ENCODE results near the gene ATG7.

ATG7 gene

DNA sequence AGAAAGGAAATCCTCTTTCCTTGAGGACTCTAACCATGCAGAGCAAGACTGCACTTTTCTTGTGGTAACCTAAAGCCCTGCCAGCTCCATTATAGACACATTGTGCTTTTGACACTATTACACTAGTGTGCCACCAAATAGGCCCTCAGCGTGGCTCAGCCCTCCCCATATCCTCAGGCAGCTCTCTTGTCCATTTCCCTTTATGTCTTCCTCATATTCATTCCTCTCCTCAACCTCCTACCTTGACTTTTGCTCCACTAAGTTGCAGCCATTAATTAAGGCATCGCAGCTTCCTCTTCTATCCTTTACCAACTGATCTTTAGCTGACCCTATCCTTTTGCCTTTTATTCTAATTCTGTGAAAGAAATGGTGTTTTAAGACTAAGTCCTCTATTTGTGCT, 3.7 kb downstream of the ATG7 start:
- TF ChIP-seq, protein P1, sequence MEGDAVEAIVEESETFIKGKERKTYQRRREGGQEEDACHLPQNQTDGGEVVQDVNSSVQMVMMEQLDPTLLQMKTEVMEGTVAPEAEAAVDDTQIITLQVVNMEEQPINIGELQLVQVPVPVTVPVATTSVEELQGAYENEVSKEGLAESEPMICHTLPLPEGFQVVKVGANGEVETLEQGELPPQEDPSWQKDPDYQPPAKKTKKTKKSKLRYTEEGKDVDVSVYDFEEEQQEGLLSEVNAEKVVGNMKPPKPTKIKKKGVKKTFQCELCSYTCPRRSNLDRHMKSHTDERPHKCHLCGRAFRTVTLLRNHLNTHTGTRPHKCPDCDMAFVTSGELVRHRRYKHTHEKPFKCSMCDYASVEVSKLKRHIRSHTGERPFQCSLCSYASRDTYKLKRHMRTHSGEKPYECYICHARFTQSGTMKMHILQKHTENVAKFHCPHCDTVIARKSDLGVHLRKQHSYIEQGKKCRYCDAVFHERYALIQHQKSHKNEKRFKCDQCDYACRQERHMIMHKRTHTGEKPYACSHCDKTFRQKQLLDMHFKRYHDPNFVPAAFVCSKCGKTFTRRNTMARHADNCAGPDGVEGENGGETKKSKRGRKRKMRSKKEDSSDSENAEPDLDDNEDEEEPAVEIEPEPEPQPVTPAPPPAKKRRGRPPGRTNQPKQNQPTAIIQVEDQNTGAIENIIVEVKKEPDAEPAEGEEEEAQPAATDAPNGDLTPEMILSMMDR (IDR thresholded peaks at IDR 0.05; ENCODE audit: low read depth, low read length, poor library complexity, severe bottlenecking) = no peak
- TF ChIP-seq EZH2phosphoT487 (IDR thresholded peaks at IDR 0.05; ENCODE audit: borderline replicate concordance, low read length) = no peak
- no peak overlapping the region for H3K4me2 ChIP-seq (ENCODE audit: low read length)
- H3K9me3 ChIP-seq (ENCODE audit: control insufficient read depth, insufficient read depth, low read length) = no peaks in the 10 kb centered on the region
- H3K27ac ChIP-seq (ENCODE audit: low read depth, low read length) = no peak overlapping the region
- peaks cover 19% of the 10 kb centered on the region for H3K4me1 ChIP-seq (ENCODE audit: control insufficient read depth, low read length)
- no peaks in the 10 kb centered on the region for H3K27me3 ChIP-seq (ENCODE audit: control insufficient read depth, low read length)
- H3F3A ChIP-seq (ENCODE audit: control insufficient read depth, insufficient read depth) = no peaks in the 10 kb centered on the region
- peaks cover 43% of the 10 kb centered on the region for H3K79me2 ChIP-seq (ENCODE audit: control insufficient read depth, low read length)
- no peak overlapping the region for H3K4me3 ChIP-seq (ENCODE audit: low read length)
- H4K20me1 ChIP-seq (ENCODE audit: control insufficient read depth, insufficient read depth, low read depth, low read length) = no peaks in the 10 kb centered on the region
- no peaks in the 10 kb centered on the region for H3K9me2 ChIP-seq (replicated peaks; ENCODE audit: control insufficient read depth, low read length)
- peaks cover 26% of the 10 kb centered on the region for H3K36me3 ChIP-seq (ENCODE audit: control insufficient read depth, low read length)

DNA sequence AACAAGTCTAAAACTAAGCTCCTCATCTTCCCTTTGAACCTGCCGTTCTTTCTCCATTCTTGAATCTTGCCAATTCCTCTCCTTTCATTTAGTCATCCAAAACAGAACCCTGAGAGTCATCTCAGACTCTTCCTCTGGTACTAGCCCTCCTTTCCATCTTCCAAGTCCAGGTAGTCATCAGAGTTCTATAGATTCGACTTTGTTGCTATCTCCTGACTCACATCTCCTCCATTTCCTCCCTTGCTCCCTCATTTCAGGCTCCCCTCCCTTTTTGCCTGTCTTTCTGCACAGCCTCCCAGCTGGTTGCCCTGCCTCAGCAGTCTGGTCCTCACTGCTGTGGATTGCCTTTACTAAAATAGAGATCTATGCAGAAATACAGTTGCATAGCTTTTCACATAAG, 4.7 kb downstream of the ATG7 start:
- peaks cover 43% of the 10 kb centered on the region for H3K79me2 ChIP-seq (ENCODE audit: control insufficient read depth, low read length)
- H3K4me2 ChIP-seq (ENCODE audit: low read length) = no peak overlapping the region
- H3K4me1 ChIP-seq (ENCODE audit: control insufficient read depth, low read length) = peaks cover 15% of the 10 kb centered on the region
- peaks cover 30% of the 10 kb centered on the region for H3K36me3 ChIP-seq (ENCODE audit: control insufficient read depth, low read length)
- no peaks in the 10 kb centered on the region for H3F3A ChIP-seq (ENCODE audit: control insufficient read depth, insufficient read depth)
- H3K4me3 ChIP-seq (ENCODE audit: low read length) = no peak overlapping the region
- no peaks in the 10 kb centered on the region for H3K27me3 ChIP-seq (ENCODE audit: control insufficient read depth, low read length)
- TF ChIP-seq, protein P1 (IDR thresholded peaks at IDR 0.05; ENCODE audit: low read depth, low read length, poor library complexity, severe bottlenecking) = no peak
- TF ChIP-seq EZH2phosphoT487 (IDR thresholded peaks at IDR 0.05; ENCODE audit: borderline replicate concordance, low read length) = no peak
- no peaks in the 10 kb centered on the region for H4K20me1 ChIP-seq (ENCODE audit: control insufficient read depth, insufficient read depth, low read depth, low read length)
- H3K9me2 ChIP-seq (replicated peaks; ENCODE audit: control insufficient read depth, low read length) = no peaks in the 10 kb centered on the region
- no peak overlapping the region for H3K27ac ChIP-seq (ENCODE audit: low read depth, low read length)
- H3K9me3 ChIP-seq (ENCODE audit: control insufficient read depth, insufficient read depth, low read length) = no peaks in the 10 kb centered on the region

DNA sequence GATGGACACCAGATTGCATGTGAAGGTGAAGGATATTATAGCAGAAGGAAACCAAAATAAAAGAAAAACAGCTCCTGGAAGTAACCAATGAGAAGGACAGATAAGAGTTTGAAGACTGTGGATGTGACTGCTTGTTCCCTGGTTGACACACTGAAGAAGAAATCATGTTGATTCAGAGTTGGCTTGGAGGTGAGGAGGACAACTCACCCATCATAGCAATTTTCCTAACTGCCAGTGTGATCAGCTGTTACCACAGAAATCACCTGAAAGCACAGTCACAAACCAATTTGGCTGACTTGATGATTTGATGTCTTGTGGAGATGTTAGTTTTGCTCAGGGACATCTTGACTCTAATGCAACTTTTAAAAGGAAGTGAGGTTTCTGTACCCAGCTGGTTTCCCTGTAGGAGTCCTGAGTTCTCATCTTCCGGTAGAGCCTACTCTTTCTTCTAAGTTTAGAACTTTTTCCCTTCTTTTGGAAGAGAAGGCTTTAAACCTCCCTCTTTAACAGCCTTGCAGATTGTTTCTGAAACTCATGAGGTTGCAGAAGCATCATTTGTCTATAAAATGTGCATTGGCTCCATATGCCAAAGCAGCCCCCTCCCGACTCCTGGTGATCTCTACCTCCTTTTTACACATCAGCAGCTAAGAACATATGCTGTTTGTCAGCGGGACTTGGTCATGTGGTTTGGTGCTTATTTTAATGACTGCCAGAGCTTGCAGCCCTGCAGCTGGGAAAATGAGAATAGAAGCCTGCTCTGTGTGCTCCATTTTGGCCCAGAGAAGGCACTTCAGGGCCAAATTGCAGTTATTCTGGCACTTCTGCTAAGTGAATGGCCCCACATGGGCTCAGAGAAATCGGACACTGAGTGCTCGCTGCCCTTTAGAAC, 10.3 kb downstream of the ATG7 start:
- H3F3A ChIP-seq (ENCODE audit: control insufficient read depth, insufficient read depth) = peaks cover 4% of the 10 kb centered on the region; the same call in 1 of the 2 replicates
- H4K20me1 ChIP-seq (ENCODE audit: control insufficient read depth, insufficient read depth, low read depth, low read length) = no peaks in the 10 kb centered on the region
- H3K4me1 ChIP-seq (ENCODE audit: control insufficient read depth, low read length) = peaks cover 4% of the 10 kb centered on the region
- H3K9me2 ChIP-seq (replicated peaks; ENCODE audit: control insufficient read depth, low read length) = no peaks in the 10 kb centered on the region
- H3K36me3 ChIP-seq (ENCODE audit: control insufficient read depth, low read length) = peaks cover 25% of the 10 kb centered on the region
- no peaks in the 10 kb centered on the region for H3K27me3 ChIP-seq (ENCODE audit: control insufficient read depth, low read length)
- H3K27ac ChIP-seq (ENCODE audit: low read depth, low read length) = no peak overlapping the region
- no peaks in the 10 kb centered on the region for H3K9me3 ChIP-seq (ENCODE audit: control insufficient read depth, insufficient read depth, low read length)
- no peak overlapping the region for H3K4me3 ChIP-seq (ENCODE audit: low read length)
- TF ChIP-seq EZH2phosphoT487 (IDR thresholded peaks at IDR 0.05; ENCODE audit: borderline replicate concordance, low read length) = no peak
- TF ChIP-seq, protein P1 (IDR thresholded peaks at IDR 0.05; ENCODE audit: low read depth, low read length, poor library complexity, severe bottlenecking) = no peak
- no peak overlapping the region for H3K4me2 ChIP-seq (ENCODE audit: low read length)
- peaks cover 9% of the 10 kb centered on the region; the same call in 1 of the 2 replicates for H3K79me2 ChIP-seq (ENCODE audit: control insufficient read depth, low read length)

All from DOHH2 (cell line).